HL-60 (cell line): ENCODE results near the gene TRIM28.
"Not testable (repeated sequence)": the region's sequence is repeated elsewhere in the genome, so short reads cannot be mapped to it uniquely, and the experiment has no call there.

ENCODE experiments used
- DNase-seq, 2 experiments: peaks; one replicate each; pipeline ENCODE4 v3.0.0-alpha.2; 2010 to 2020; ENCODE audit warnings: low read depth in 1 of 2, low spot score in 1 of 2
- H3K27ac ChIP-seq: fragments of 250-450 bp; sonication (Bioruptor Pico); replicated peaks from 2 replicates; pipeline ENCODE4 v1.5.1; 2020; ENCODE audit warnings: mild to moderate bottlenecking, moderate library complexity
- H3K27me3 ChIP-seq: fragments of 250-450 bp; sonication (Bioruptor Pico); 2 replicates; pipeline ENCODE4 v1.5.1; 2021; ENCODE audit warnings: mild to moderate bottlenecking, moderate library complexity; ENCODE audit not compliant: insufficient read depth, poor library complexity, severe bottlenecking
- H3K4me3 ChIP-seq: replicated peaks from 2 replicates; pipeline ENCODE4 v1.5.1; 2011; ENCODE audit warnings: mild to moderate bottlenecking, control low read depth, low read length; ENCODE audit not compliant: insufficient read depth
- CTCF ChIP-seq: IDR thresholded peaks from one replicate; pipeline ENCODE4 v1.5.1; 2011; ENCODE audit warnings: low read length, control low read depth, inconsistent platforms; ENCODE audit not compliant: insufficient read depth
- GABPA ChIP-seq: IDR thresholded peaks from 2 replicates; pipeline ENCODE4 v1.6.1; 2012; ENCODE audit warnings: low read depth
- POLR2AphosphoS5 ChIP-seq: IDR thresholded peaks from 2 replicates; pipeline ENCODE4 v1.6.1; 2012; ENCODE audit warnings: low read depth
- REST ChIP-seq: IDR thresholded peaks from 2 replicates; pipeline ENCODE4 v1.6.1; 2012; ENCODE audit warnings: low read depth; ENCODE audit not compliant: insufficient replicate concordance
- SPI1 ChIP-seq: IDR thresholded peaks from 2 replicates; pipeline ENCODE4 v1.6.1; 2012; ENCODE audit warnings: low read depth, mild to moderate bottlenecking, borderline replicate concordance

TRIM28 gene

GRCh38 chr19:58572818-58573657 is 29.2 kb downstream of the TRIM28 start, which contains the start of gene MZF1:
TSS of gene MZF1 (minus strand) at chr19:58573335. CDS start at chr19:58571389, 1,946 bp downstream.
- no peaks in the 10 kb centered on the region for H3K27me3 ChIP-seq
- H3K27ac ChIP-seq = peak within 1 kb of the TSS; percentile 99
- H3K4me3 ChIP-seq = peak within 1 kb of the TSS; percentile 53
- peak; percentile 100 for DNase-seq
- TF ChIP-seq REST (no peak), SPI1 (peak; percentile 0; the same call in 1 of the 2 replicates), POLR2AphosphoS5 (peak; percentile 77), CTCF (no peak), GABPA (peak; percentile 64)

- TF ChIP-seq GABPA = no peak
- TF ChIP-seq SPI1 = no peak
- TF ChIP-seq REST = no peak
- TF ChIP-seq POLR2AphosphoS5 = no peak
- TF ChIP-seq CTCF = no peak
- DNase-seq = no peak
- H3K27me3 ChIP-seq = no peaks in the 10 kb centered on the region
- peak overlapping the region; percentile 99 for H3K27ac ChIP-seq
- peak overlapping the region; percentile 37 for H3K4me3 ChIP-seq
Observed at GRCh38 chr19:58573658-58574164, 29.8 kb downstream of the TRIM28 start.

- no peaks in the 10 kb centered on the region for H3K27me3 ChIP-seq
- peak overlapping the region; percentile 99 for H3K27ac ChIP-seq
- H3K4me3 ChIP-seq = peak overlapping the region; percentile 82
- peak; percentile 91 to 92 for DNase-seq
- TF ChIP-seq REST (no peak), CTCF (no peak), POLR2AphosphoS5 (peak; percentile 75; the same call in 1 of the 2 replicates), GABPA (no peak), SPI1 (no peak)
Observed at GRCh38 chr19:58575183-58576041, 31.5 kb downstream of the TRIM28 start.

GRCh38 chr19:58577581-58577980 is 33.7 kb downstream of the TRIM28 start:
- H3K4me3 ChIP-seq, H3K27me3 ChIP-seq, DNase-seq, H3K27ac ChIP-seq: not testable (repeated sequence)
